GM12875 (cell line): ENCODE measurements around the gene CTNS.

Experiments used
- H3K4me3 ChIP-seq: one replicate; pipeline ENCODE4 v1.5.1; 2011; ENCODE audit warnings: low read depth, low read length, control low read depth
- TF ChIP-seq, protein P1 (sequence below): IDR thresholded peaks from 2 replicates; pipeline ENCODE4 v1.5.1; 2011; ENCODE audit warnings: low read depth, mild to moderate bottlenecking, control low read depth, inconsistent platforms, low read length, moderate library complexity, borderline replicate concordance; ENCODE audit not compliant: insufficient read depth

The CTNS gene

DNA sequence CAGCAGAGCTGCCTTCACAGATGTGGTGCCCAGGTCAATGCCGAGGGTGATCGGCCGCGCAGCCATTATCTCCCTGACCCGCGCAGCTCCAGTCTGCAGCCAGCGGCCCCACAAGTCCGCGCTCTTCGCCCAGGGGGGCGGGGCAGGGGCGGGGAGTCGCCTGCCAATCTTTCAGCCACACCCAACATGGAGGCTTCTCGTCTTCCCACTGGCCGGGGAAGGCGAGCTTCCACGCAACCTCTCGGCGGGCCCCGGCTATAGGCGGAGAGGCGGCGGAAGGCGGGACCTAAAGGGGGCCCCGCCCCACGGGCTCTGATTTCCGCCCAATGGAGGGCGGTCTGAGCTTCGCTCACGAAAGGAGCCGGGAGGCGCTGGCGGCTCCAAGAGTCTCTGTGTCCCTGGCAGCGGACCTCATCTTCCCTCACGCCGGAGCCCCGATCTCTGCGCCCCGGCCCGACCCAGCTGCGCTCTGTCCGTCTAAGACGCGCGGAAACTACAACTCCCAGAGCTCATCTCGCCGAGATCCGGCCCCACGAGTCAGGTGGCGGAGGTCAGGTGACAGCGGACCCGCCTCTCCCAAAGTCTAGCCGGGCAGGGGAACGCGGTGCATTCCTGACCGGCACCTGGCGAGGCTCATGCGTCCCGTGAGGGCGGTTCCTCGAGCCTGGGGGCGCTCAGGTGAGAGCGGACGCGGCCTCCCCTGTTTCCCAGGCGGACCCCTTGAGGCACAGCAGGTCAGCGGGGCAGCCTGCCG, at the start of gene CTNS, which contains the start of gene SHPK:
Gene CTNS (plus strand): TSS at position 607 of the 754 bp plus-strand sequence. CDS start 3,447 bp downstream, outside the sequence.
Gene SHPK (minus strand): TSS at position 97 of the 754 bp plus-strand sequence. CDS start 31 bp downstream, at position 66.
- TF ChIP-seq, protein P1, sequence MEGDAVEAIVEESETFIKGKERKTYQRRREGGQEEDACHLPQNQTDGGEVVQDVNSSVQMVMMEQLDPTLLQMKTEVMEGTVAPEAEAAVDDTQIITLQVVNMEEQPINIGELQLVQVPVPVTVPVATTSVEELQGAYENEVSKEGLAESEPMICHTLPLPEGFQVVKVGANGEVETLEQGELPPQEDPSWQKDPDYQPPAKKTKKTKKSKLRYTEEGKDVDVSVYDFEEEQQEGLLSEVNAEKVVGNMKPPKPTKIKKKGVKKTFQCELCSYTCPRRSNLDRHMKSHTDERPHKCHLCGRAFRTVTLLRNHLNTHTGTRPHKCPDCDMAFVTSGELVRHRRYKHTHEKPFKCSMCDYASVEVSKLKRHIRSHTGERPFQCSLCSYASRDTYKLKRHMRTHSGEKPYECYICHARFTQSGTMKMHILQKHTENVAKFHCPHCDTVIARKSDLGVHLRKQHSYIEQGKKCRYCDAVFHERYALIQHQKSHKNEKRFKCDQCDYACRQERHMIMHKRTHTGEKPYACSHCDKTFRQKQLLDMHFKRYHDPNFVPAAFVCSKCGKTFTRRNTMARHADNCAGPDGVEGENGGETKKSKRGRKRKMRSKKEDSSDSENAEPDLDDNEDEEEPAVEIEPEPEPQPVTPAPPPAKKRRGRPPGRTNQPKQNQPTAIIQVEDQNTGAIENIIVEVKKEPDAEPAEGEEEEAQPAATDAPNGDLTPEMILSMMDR: no peak
- H3K4me3 ChIP-seq: peak within 1 kb of the TSS; percentile 81

- H3K4me3 ChIP-seq: no peak overlapping the region
- TF ChIP-seq, protein P1: no peak
Measured at GRCh38 chr17:3589784-3590183, 46.8 kb upstream of the CTNS start.

DNA sequence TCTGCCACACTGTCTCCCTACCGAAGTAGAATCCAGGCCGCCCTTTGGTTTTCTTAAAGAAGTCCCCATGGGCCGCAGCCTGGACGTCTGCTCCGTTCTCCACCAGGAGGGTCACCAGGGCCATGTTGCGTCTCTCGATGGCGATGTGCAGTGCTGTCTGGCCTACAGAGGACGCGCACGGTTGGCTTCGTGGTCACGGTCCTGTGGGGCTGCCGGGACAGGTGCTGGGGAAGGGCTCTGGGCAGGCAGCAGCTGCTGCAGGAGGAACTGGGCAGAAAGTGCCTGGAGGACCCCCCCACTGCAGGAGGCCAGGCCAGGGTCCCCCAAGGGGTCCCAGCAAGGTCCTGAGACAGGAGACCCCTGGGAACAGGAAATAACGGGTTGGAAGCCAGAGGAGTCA, 46.3 kb upstream of the CTNS start:
- no peak overlapping the region for H3K4me3 ChIP-seq
- TF ChIP-seq, protein P1: no peak

- TF ChIP-seq, protein P1: no peak
- H3K4me3 ChIP-seq: no peak overlapping the region
Measured at GRCh38 chr17:3590768-3591167, 45.8 kb upstream of the CTNS start.

- TF ChIP-seq, protein P1: no peak
- no peak overlapping the region for H3K4me3 ChIP-seq
Measured at GRCh38 chr17:3592216-3592860, 44.2 kb upstream of the CTNS start.

DNA sequence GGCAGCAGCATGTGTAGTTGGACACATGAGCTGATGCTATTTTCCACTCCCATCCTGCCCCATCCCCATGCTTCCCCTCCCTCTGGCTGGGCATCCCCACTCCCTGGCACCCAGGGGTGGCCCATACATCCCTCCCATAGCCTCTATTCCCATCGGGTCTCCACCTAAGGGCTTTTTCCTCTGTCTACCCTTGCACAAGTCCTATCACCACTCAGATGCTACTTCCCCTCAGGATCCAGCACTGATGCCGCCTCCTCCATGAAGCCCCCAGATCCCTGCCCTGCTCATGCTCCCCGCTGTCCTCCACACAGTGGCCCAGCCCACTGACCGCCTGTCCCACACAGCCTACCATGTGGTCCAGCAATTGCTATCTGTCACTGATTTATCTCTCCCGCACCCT, 43.2 kb upstream of the CTNS start:
- TF ChIP-seq, protein P1: no peak

More for the DNA sequence above, 43.2 kb upstream of the CTNS start:
- no peak overlapping the region for H3K4me3 ChIP-seq
